Measurements from ENCODE around the gene VMP1.

Gene VMP1

DNA sequence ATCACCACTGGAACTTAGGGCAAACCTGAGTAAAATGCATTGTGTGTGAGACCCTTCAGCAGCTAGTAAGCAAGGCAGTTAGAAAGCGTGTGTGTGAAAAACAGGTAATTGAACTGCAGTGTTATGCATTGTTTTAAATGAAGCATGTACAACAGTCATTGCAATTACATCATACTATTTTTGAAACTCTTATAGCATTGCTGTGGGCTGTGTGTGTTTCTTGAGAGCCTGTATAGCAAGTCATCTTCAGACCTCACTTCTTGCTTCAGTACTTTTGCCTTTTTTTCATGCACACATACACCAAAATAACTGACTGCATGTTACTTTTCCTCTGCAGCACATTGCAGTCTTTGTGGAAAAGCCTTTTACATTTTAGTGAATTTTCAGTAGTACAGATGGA is 19.4 kb upstream of the VMP1 start:
- no peak overlapping the region for H3K4me3 ChIP-seq (ENCODE audit: low read length)
- H3K27me3 ChIP-seq (ENCODE audit: control insufficient read depth, low read length) = no peaks in the 10 kb centered on the region
- no peaks in the 10 kb centered on the region for H3K9me3 ChIP-seq (ENCODE audit: control insufficient read depth, insufficient read depth, low read length)
- TF ChIP-seq, protein P1, sequence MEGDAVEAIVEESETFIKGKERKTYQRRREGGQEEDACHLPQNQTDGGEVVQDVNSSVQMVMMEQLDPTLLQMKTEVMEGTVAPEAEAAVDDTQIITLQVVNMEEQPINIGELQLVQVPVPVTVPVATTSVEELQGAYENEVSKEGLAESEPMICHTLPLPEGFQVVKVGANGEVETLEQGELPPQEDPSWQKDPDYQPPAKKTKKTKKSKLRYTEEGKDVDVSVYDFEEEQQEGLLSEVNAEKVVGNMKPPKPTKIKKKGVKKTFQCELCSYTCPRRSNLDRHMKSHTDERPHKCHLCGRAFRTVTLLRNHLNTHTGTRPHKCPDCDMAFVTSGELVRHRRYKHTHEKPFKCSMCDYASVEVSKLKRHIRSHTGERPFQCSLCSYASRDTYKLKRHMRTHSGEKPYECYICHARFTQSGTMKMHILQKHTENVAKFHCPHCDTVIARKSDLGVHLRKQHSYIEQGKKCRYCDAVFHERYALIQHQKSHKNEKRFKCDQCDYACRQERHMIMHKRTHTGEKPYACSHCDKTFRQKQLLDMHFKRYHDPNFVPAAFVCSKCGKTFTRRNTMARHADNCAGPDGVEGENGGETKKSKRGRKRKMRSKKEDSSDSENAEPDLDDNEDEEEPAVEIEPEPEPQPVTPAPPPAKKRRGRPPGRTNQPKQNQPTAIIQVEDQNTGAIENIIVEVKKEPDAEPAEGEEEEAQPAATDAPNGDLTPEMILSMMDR (IDR thresholded peaks at IDR 0.05; ENCODE audit: low read depth, low read length, poor library complexity, severe bottlenecking) = no peak
- TF ChIP-seq EZH2phosphoT487 (IDR thresholded peaks at IDR 0.05; ENCODE audit: borderline replicate concordance, low read length) = no peak
- peaks cover 89% of the 10 kb centered on the region for H3K36me3 ChIP-seq (ENCODE audit: control insufficient read depth, low read length)
- H3F3A ChIP-seq (ENCODE audit: control insufficient read depth, insufficient read depth) = peaks cover 34% of the 10 kb centered on the region
- H3K4me2 ChIP-seq (ENCODE audit: low read length) = no peak overlapping the region
- no peak overlapping the region for H3K27ac ChIP-seq (ENCODE audit: low read depth, low read length)
- H3K4me1 ChIP-seq (ENCODE audit: control insufficient read depth, low read length) = peaks cover 12% of the 10 kb centered on the region
- peaks cover 16% of the 10 kb centered on the region for H4K20me1 ChIP-seq (ENCODE audit: control insufficient read depth, insufficient read depth, low read depth, low read length)
- peaks cover 64% of the 10 kb centered on the region for H3K79me2 ChIP-seq (ENCODE audit: control insufficient read depth, low read length)
- H3K9me2 ChIP-seq (replicated peaks; ENCODE audit: control insufficient read depth, low read length) = no peaks in the 10 kb centered on the region

DNA sequence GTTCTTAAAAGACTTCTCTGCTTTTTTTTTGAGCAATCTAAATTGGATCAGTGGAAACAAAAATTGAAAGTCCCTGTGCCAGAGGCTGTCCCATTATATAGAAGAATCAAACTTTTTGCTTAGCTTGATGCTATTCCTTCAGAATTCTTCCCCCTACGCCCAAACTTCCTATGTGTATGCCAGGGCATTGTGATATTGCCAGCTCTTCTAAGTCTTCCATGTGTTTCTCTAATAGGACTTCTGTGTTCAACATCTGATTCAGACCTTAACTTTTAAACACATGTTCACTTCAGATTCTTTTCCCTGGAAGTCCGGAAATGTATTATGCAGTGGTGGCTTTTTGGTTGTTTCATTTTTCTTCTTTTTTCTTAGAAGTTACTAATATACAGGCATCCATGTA is 19.0 kb upstream of the VMP1 start:
- Histone ChIP-seq H3K4me3 (ENCODE audit: low read length) (no peak overlapping the region), H3K27me3 (ENCODE audit: control insufficient read depth, low read length) (no peaks in the 10 kb centered on the region), H3K4me2 (ENCODE audit: low read length) (no peak overlapping the region), H3K9me2 (replicated peaks; ENCODE audit: control insufficient read depth, low read length) (no peaks in the 10 kb centered on the region), H3K27ac (ENCODE audit: low read depth, low read length) (no peak overlapping the region), H3K9me3 (ENCODE audit: control insufficient read depth, insufficient read depth, low read length) (no peaks in the 10 kb centered on the region), H3K4me1 (ENCODE audit: control insufficient read depth, low read length) (peaks cover 12% of the 10 kb centered on the region), H3K79me2 (ENCODE audit: control insufficient read depth, low read length) (peaks cover 65% of the 10 kb centered on the region), H3F3A (ENCODE audit: control insufficient read depth, insufficient read depth) (peaks cover 38% of the 10 kb centered on the region), H3K36me3 (ENCODE audit: control insufficient read depth, low read length) (peaks cover 88% of the 10 kb centered on the region), H4K20me1 (ENCODE audit: control insufficient read depth, insufficient read depth, low read depth, low read length) (peaks cover 16% of the 10 kb centered on the region)
- no peak for TF ChIP-seq EZH2phosphoT487 (IDR thresholded peaks at IDR 0.05; ENCODE audit: borderline replicate concordance, low read length)
- TF ChIP-seq, protein P1 (IDR thresholded peaks at IDR 0.05; ENCODE audit: low read depth, low read length, poor library complexity, severe bottlenecking) = no peak

DNA sequence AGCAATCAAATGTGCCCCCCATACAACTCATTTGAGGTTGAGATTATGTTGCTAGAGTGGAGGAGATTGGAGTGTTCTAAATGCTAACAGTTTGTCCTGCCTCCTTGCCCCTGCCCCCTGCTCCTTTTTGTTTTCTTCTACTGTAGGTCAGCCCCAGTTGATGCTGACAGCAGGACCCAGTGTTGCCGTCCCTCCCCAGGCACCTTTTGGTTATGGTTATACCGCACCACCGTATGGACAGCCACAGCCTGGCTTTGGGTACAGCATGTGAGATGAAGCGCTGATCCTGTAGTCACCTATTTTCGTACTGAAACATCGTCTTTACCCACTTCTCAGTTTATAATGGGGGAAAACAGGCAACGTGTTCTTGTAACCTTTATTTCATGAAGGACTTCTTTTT is 13.9 kb upstream of the VMP1 start:
- Histone ChIP-seq H3K9me2 (replicated peaks; ENCODE audit: control insufficient read depth, low read length) (no peaks in the 10 kb centered on the region), H3K36me3 (ENCODE audit: control insufficient read depth, low read length) (peaks cover 89% of the 10 kb centered on the region), H4K20me1 (ENCODE audit: control insufficient read depth, insufficient read depth, low read depth, low read length) (peaks cover 23% of the 10 kb centered on the region), H3K79me2 (ENCODE audit: control insufficient read depth, low read length) (peaks cover 80% of the 10 kb centered on the region), H3K9me3 (ENCODE audit: control insufficient read depth, insufficient read depth, low read length) (no peaks in the 10 kb centered on the region), H3K27me3 (ENCODE audit: control insufficient read depth, low read length) (no peaks in the 10 kb centered on the region), H3F3A (ENCODE audit: control insufficient read depth, insufficient read depth) (peaks cover 36% of the 10 kb centered on the region), H3K4me2 (ENCODE audit: low read length) (no peak overlapping the region), H3K27ac (ENCODE audit: low read depth, low read length) (no peak overlapping the region), H3K4me3 (ENCODE audit: low read length) (no peak overlapping the region), H3K4me1 (ENCODE audit: control insufficient read depth, low read length) (0 out of 2 replicates have a peak, but pooled peaks cover 3% of the 10 kb centered on the region)
- TF ChIP-seq, protein P1 (IDR thresholded peaks at IDR 0.05; ENCODE audit: low read depth, low read length, poor library complexity, severe bottlenecking) = no peak
- no peak for TF ChIP-seq EZH2phosphoT487 (IDR thresholded peaks at IDR 0.05; ENCODE audit: borderline replicate concordance, low read length)
